Pancreas (tissue), 10 donors: ENCODE measurements around the gene OR2F2. TPM values are rescaled to one million over a fixed set of nuclear protein-coding genes. Genes with fewer than 3 reads are reported as not detected.

Source experiments
- ATAC-seq, 4 donors: fragments of 200-7000 bp; cut with Tn5 transposase; one replicate each; pipeline versions ENCODE4 v1.8.0 to v1.9.1; 2020; ENCODE audit warnings: mild to moderate bottlenecking in 4 of 4, moderate library complexity in 4 of 4
- DNase-seq, 6 donors: peaks; one replicate each; pipeline ENCODE4 v3.0.0-alpha.2; 2020
- FAIRE-seq: peaks from 2 replicates; lab custom pipeline; 2012; peaks lifted over from hg19 to GRCh38; lab: Jason Lieb, UNC
- H3K27ac ChIP-seq, 4 donors: fragments of 200-600 bp; sonication (generic); 1 replicate in 3 of 4; 2 replicates in 1 of 4; pipeline versions ENCODE4 v1.5.0 to v1.8.0; 2020
- H3K27me3 ChIP-seq, 4 donors: fragments of 200-600 bp; one replicate each; pipeline ENCODE4 v1.8.0; 2021
- H3K36me3 ChIP-seq, 3 donors: fragments of 200-600 bp; sonication (generic) in 1 of 3; one replicate each; pipeline versions ENCODE4 v1.5.0 to v1.8.0; 2020 to 2021
- H3K4me1 ChIP-seq, 3 donors: fragments of 200-600 bp; one replicate each; pipeline ENCODE4 v1.8.0; 2021
- H3K4me3 ChIP-seq, 4 donors: fragments of 200-600 bp; sonication (generic) in 2 of 4; one replicate each; pipeline versions ENCODE4 v1.5.0 to v1.8.0; 2020 to 2021
- H3K9me3 ChIP-seq, 4 donors: fragments of 200-600 bp; one replicate each; pipeline ENCODE4 v1.8.0; 2021
- CTCF ChIP-seq, 4 donors: fragments of 200-600 bp; sonication (generic) in 3 of 4; IDR thresholded peaks; one replicate each; pipeline versions ENCODE4 v1.5.0 to v1.8.0; 2021; ENCODE audit warnings: antibody characterized with exemption in 4 of 4
- WGBS, 2 donors: extraction: QIAGEN DNeasy Blood & Tissue Kit; methylation state at CpG; one replicate each; pipeline ENCODE4 v1.1.7; 2013; 5-methylcytosine and 5-hydroxymethylcytosine counted together
- intact Hi-C, 3 donors: fragments of 100-400 bp; cut with DNase I; formaldehyde crosslinking; loops; one replicate each; pipeline versions ENCODE4 v1.11.1 to v1.14.2; 2022
- polyA plus RNA-seq, 2 donors: library from polyadenylated mRNA; stranded (reverse); fragments of 200-250 nt; gene quantifications; one replicate each; pipeline ENCODE4 v1.2.3, GENCODE V29; 2013
- total RNA-seq, 6 donors: library from RNA; stranded (reverse); fragmentation: NEBNext Ultra II Directional in 4 of 6; extraction: Animal tissue kit (Norgen Biotek cat#: 25700) in 4 of 6; gene quantifications; one replicate each; pipeline versions ENCODE4 v1.2.1 to v1.2.4, GENCODE V29; 2021 to 2023
- donor health status: healthy with polysubstance abuse.
- donor health status: DM: no; HTN: no; CAD: no; lungs with moderate emphysema.
- donor health status: DM: no; HTN: no; CAD: no.
- donor health status: control.
- donor health status: control.
- donor health status: Bipolar disorder and iron deficiency.
- donor health status: DM: yes; HTN: yes; CAD: no.
- donor health status: DM: no; HTN: no; CAD: no.
- donor health status: DM: no; HTN: no; CAD: no.
- donor health status: DM: yes; HTN: yes; CAD: no.

OR2F2 gene
- total and polyA plus RNA-seq, 8 donors: not detected

- WGBS, 2 donors: 55 to 57% methylated on average over 5 of the region's 5 CpGs
- H3K9me3 ChIP-seq: no peaks in the 10 kb centered on the region
- DNase-seq: no peak
- TF ChIP-seq CTCF (IDR thresholded peaks at IDR 0.05): no peak
- H3K4me3 ChIP-seq: no peak overlapping the region
- ATAC-seq: no peak
- no peaks in the 10 kb centered on the region for H3K27me3 ChIP-seq
- no peak for FAIRE-seq
- no peaks in the 10 kb centered on the region for H3K36me3 ChIP-seq
- H3K27ac ChIP-seq: no peak overlapping the region
- H3K4me1 ChIP-seq: no peaks in the 10 kb centered on the region
- intact Hi-C loops: no loop called here
Measured at GRCh38 chr7:143960813-143961610, 26.0 kb downstream of the OR2F2 start.

GRCh38 chr7:143965280-143965679, 30.2 kb downstream of the OR2F2 start:
- Histone ChIP-seq H3K4me1 (no peaks in the 10 kb centered on the region), H3K27ac (no peak overlapping the region), H3K27me3 (no peaks in the 10 kb centered on the region), H3K4me3 (no peak overlapping the region), H3K9me3 (no peaks in the 10 kb centered on the region), H3K36me3 (no peaks in the 10 kb centered on the region)
- FAIRE-seq (no peak), DNase-seq (no peak), ATAC-seq (peak in 1 of 4 donors; percentile 25)
- TF ChIP-seq CTCF (IDR thresholded peaks at IDR 0.05): no peak
- intact Hi-C loops: no loop called here
- 19 to 25% methylated on average over 2 of the region's 2 CpGs for WGBS, 2 donors

GRCh38 chr7:143967398-143967797, 32.4 kb downstream of the OR2F2 start:
- Histone ChIP-seq H3K27ac (no peak overlapping the region), H3K9me3 (no peaks in the 10 kb centered on the region), H3K27me3 (no peaks in the 10 kb centered on the region), H3K4me1 (no peaks in the 10 kb centered on the region), H3K4me3 (no peak overlapping the region), H3K36me3 (no peaks in the 10 kb centered on the region)
- intact Hi-C loops: no loop called here
- DNase-seq (no peak), ATAC-seq (peak in 2 of 4 donors; percentile 14 to 40), FAIRE-seq (no peak)
- TF ChIP-seq CTCF (IDR thresholded peaks at IDR 0.05): no peak
- 41 to 42% methylated on average over 4 of the region's 4 CpGs for WGBS, 2 donors

- Histone ChIP-seq H3K4me1 (no peaks in the 10 kb centered on the region), H3K27me3 (no peaks in the 10 kb centered on the region), H3K4me3 (no peak overlapping the region), H3K9me3 (no peaks in the 10 kb centered on the region), H3K27ac (no peak overlapping the region), H3K36me3 (no peaks in the 10 kb centered on the region)
- 67 to 69% methylated on average over 4 of the region's 4 CpGs for WGBS, 2 donors
- intact Hi-C loops: no loop called here
- FAIRE-seq (no peak), DNase-seq (no peak), ATAC-seq (no peak)
- no peak for TF ChIP-seq CTCF (IDR thresholded peaks at IDR 0.05)
Measured at GRCh38 chr7:143973870-143974416, 38.9 kb downstream of the OR2F2 start.

GRCh38 chr7:143974459-143974858, 39.4 kb downstream of the OR2F2 start:
- WGBS, 2 donors: 70 to 74% methylated on average over 4 of the region's 4 CpGs
- Histone ChIP-seq H3K27me3 (no peaks in the 10 kb centered on the region), H3K27ac (no peak overlapping the region), H3K9me3 (no peaks in the 10 kb centered on the region), H3K4me3 (no peak overlapping the region), H3K4me1 (peaks cover 0 to under 1% (median under 1%) of the 10 kb centered on the region in 3 donors), H3K36me3 (no peaks in the 10 kb centered on the region)
- no peak for TF ChIP-seq CTCF (IDR thresholded peaks at IDR 0.05)
- FAIRE-seq: no peak
- no peak for DNase-seq
- intact Hi-C loops: no loop called here
- ATAC-seq: no peak
